ENCODE results near the gene ITK.

Gene ITK

DNA sequence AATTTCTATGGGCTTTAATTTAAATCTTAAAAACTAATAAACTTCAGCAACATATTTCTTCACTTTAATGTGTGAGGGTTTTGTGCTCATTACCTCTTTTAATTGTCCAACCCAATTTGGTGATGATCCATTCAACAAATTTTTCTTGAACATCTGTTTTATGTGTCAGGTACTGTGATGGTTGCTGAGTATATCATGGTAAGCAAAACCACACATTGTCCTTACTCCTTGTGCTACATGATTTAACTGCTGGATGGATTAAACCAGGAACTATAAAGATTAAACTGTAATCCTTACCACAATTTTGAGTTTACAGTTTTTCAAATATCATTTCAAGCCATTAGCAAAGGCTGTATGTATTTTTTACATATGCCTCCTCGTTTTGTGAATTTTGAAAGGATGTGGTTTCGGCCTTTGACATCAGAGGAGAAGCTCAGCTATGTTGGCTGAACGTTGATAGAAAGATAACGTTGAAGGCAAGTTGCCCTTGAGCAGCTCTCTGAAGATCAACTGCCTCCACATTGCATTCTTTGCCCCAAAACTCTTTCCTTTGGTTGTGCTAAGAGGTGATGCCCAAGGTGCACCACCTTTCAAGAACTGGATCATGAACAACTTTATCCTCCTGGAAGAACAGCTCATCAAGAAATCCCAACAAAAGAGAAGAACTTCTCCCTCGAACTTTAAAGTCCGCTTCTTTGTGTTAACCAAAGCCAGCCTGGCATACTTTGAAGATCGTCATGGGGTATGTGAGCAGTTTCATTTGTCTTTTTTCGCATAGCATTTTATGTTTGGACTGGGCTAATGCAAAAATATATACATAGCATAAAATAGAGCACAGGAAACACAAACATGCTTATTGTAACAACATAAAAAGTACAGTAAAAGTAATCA, at the start of gene ITK:
TSS of gene ITK (plus strand) at position 467 of the 891 bp plus-strand sequence. CDS start at position 605, 138 bp downstream.
- DNase-seq = no peak

DNA sequence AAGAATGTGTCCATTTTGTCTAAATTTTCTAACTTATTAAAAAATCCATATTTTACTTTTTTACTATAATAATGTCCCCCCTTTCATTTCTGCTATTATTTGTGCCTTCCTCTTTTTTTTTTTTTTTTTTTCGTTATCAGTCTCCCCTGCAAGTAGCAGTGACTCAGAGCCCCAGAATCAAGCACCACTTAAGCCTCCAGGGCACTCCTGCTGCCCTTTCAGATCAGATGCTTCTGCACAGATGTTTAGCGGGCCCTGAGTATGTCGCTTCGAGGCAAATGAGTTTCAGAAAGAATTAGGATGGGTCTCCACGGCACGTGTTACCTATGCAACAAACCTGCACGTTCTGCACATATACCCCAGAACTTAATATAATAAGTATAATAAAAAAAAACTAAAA, 49.7 kb upstream of the ITK start:
- no peak for DNase-seq

DNA sequence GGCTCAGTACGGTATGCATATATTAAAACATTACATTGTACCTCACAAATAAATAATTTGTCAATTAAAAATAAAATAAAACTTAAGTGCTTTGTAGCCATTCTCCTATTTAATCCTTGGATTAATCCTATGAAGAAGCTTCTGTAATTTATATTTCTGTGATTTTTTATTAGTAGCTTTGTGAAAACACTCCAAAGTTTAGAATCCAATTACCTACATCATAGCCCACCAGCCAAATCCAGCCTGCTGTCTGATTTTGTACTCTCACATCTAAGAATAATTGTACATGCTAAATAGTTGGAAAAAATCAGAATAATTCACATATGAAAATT, 48.4 kb upstream of the ITK start:
- DNase-seq = no peak

DNA sequence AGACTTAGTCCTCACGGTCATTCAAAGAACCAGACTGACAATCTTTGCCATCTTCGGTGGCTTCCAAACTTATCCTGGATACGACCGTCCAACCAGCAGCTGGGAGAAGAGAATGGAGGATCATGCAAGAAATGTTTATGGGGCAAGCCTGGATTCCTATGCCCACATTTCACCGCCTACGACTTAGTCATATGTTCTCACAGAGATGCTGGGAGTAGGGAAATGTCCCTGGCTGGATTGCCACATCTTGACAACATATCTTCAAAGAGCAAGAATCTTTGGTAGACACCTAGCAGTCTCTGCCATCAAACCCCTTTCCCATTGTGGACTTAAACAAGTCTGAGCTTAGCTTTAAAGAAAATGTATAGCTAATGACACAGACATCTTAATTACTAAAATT, 42.9 kb upstream of the ITK start:
- no peak for DNase-seq

- DNase-seq = peak; percentile 88
Measured at GRCh38 chr5:157142317-157143126, 38.1 kb upstream of the ITK start, which contains the start of gene MED7. TSS of gene MED7 (minus strand) at chr5:157142865. CDS start at chr5:157139431, 3,434 bp downstream.

DNA sequence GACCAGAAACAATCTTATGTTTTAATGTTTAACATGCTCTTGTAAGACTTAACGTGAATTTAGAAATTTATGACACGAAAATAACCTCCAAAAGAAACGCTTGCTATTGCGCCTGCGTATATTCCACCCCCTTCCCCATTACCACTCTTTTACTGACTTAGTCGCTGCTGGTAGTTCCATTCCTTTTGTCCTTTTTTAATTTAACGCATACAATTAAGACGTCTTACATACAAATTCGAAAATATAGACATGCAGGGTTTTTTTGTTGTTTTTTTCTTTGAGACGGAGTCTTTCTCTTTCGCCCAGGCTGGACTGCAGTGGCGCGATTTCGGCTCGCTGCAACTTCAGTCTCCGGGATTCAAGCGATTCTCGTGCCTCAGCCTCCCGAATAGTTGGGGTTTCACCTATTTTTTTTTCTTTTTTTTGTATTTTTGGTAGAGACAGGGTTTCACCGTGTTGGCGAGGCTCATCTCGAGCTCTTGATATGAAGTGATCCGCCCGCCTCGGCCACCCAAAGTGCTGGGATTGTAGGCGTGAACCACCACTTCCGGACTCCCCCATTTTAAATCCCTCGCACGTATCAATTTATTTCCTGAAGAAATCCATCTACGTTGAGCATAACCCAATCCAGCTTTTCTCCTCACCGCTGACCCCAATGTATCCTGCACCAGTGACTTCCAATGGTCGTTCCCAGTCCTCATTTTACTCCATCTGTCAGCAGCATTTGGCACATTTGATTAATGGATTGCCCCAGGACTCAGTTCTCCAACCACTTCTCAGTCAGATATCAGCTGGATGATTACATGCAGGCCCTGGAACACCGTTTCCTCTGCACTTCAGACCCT, 37.3 kb upstream of the ITK start:
- no peak for DNase-seq

GRCh38 chr5:157148734-157149615, 31.7 kb upstream of the ITK start:
- DNase-seq = no peak

DNA sequence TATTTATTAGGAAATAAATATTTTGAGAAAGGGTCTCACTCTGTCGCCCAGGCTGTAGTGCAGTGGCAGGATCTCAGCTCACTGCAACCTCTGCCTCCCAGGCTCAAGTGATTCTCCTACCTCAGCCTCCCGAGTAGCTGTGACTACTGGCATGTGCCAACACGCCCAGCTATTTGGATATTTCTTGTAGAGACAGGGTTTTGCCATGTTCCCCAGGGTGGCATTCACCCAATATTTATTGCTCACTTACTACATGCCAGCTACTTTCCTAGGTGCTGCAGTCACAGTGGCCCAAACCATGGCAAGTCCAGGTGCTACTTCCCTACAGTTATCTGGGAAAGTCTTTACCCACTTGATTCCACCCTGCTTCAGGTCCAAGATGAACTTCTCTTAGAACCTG, 29.6 kb upstream of the ITK start:
- no peak for DNase-seq

GRCh38 chr5:157155297-157155696, 25.3 kb upstream of the ITK start:
- DNase-seq = no peak

- no peak for DNase-seq
Measured at GRCh38 chr5:157157293-157157891, 23.2 kb upstream of the ITK start.

DNA sequence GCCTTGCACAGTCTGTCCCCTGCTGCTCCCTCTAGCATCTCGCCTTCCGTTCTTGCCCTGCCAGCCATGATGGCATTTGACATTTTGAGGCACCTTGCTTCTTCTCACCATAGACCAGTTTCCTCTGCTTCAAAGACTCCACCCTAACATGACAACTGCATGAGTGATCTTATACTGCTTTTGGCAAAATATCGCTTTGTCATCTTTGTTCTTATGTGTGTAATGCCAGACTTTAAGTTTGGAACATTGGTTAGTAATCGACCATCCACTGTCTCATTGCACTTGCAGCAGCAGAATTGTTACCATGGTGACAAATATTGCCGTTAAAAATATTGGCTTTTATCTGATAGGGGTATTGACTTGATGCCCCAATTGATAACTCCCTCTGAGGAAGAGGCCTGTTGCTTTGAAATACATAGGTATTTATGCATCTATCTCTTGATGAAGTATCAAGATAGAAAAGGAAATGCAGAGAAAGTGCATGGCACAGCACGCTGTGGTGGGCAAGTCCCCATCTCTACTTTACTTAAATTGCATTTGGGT, 21.4 kb upstream of the ITK start:
- DNase-seq = no peak

DNA sequence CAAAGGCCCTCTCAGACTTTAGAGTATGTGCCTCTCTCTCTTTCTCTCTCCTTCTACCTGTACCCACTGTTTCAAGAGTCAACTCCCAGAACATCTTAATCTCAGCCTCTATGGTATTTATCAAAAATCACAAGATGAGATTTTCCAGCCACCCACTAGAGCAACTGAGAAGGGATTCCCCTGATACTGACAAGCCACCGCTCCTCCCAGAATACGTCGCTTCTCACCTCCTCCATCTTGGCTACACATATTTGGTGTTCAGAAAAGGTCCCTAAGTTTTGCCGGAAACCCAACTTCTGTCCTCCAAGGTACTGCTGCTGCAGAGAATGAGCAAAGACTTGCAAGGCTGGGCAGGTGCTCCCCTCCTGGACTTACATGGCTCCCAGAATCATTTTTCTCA, 20.6 kb upstream of the ITK start:
- DNase-seq = no peak

DNA sequence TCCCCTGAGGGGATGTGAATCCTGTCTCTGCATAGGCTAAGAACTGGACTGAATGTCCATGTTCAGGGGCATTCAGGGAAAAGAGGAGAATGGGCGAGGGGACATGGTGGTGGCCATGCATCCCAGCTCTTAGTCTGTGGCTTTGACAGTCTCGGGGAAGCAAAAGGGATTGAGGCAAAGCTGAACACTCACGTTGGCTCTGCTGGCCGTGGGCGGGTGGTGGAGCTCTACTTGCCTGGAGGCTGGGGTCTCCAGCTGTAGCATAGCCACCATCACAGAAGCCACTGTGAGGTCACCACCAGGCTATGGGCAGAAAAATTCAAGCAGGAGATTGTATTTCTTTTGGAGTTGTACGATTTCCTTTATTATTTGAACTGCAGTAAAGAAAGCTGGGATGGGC, 18.6 kb upstream of the ITK start:
- no peak for DNase-seq

- no peak for DNase-seq
Measured at GRCh38 chr5:157162919-157163510, 17.6 kb upstream of the ITK start.

DNA sequence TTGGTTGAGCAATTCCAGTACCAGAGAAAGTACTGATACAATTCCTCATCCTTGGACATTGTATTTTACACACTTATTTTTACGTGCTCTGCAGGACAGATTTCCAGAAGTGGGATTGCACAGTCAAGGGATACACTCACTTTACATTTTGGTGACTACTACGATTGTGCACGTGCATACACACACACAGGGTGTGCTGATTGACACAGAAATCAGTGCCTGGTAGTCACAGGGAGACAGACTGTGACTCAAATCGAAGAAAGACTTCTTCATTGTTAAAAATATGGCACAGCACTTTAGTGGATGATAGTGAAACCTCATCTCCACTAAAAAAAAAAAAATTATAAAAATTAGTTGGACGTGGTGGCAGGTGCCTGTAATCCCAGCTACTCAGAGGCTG, 16.1 kb upstream of the ITK start:
- no peak for DNase-seq

- DNase-seq = no peak
Measured at GRCh38 chr5:157165261-157165660, 15.4 kb upstream of the ITK start.

- DNase-seq = no peak
Measured at GRCh38 chr5:157165668-157166067, 15.0 kb upstream of the ITK start.

GRCh38 chr5:157166214-157167213, 14.1 kb upstream of the ITK start, which contains the start of gene GARIN3:
TSS of gene GARIN3 (minus strand) at chr5:157166264. CDS start at chr5:157166168, 96 bp downstream.
- DNase-seq = no peak

- DNase-seq = no peak
Measured at GRCh38 chr5:157167214-157167621, 13.4 kb upstream of the ITK start.
